Left cardiac atrium (tissue), 4 donors: ENCODE results near the gene GSTO1. TPM values are rescaled to one million over a fixed set of nuclear protein-coding genes. Genes with fewer than 3 reads are reported as not detected.

Experiments
- ATAC-seq, 2 donors: fragments of 200-7000 bp; cut with Tn5 transposase; one replicate each; pipeline ENCODE4 v1.9.1; 2020; ENCODE audit warnings: mild to moderate bottlenecking in 2 of 2, moderate library complexity in 2 of 2
- DNase-seq: peaks from one replicate; pipeline ENCODE4 v3.0.0-alpha.2; 2020
- intact Hi-C, 2 donors: fragments of 100-400 bp; cut with DNase I; formaldehyde crosslinking; loops; one replicate each; pipeline versions ENCODE4 v1.14.1 to v1.15.1; 2022 to 2023
- total RNA-seq, 2 donors: library from RNA; stranded (reverse); fragmentation: NEBNext Ultra II Directional; extraction: Animal tissue kit (Norgen Biotek cat#: 25700); gene quantifications; one replicate each; pipeline ENCODE4 v1.2.1, GENCODE V29; 2021
- donor health status: DM: no; HTN: yes; CAD: no.
- donor health status: DM: no; HTN: yes; CAD: no; lungs with severe emphysema.
- donor health status: DM: yes; HTN: yes; CAD: no.
- donor health status: Dilated cardiomyopathy.

Gene GSTO1
- total RNA-seq, 2 donors from 2014 or later, result 134 to 255 TPM

DNA sequence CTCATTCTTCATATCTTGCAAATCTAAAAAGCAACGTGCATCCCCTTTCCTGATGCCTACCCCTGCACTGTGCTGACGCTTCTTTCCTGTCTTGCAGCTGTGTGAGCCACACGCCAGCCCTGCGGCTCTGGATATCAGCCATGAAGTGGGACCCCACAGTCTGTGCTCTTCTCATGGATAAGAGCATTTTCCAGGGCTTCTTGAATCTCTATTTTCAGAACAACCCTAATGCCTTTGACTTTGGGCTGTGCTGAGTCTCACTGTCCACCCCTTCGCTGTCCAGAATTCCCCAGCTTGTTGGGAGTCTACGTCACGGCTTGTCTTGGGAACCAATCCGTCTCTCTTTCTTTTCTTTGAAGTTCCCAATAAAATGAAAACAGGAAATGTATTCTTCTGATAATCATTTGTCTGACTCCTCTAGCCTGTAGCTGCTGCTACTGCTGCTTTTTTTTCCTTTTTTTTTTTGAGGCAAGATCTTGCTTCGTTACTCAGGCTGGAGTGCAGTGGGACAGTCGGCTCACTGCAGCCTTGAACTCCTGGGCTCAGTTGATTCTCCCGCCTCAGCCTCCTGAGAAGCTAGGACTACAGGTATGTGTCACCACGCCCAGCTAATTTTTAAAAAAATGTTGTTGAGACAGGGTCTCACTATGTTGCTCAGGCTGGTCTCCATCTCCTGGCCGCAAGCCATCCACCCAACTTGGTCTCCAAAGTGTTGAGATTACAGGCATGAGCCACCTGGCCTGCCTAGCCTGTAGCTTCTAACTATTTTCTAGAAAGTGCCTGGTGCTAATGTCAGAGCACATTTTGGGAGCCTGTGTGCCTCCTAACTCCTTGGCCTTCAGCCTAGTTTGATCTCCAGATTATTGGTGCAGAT lies 44.6 kb downstream of the GSTO1 start:
- intact Hi-C loops, result loop anchor here in 1 of 2 donors (5.0 kb wide), 1 partner anchor 38 kb away; the partner anchor contains the start of gene ITPRIP
- DNase-seq (peak; percentile 64), ATAC-seq (peak; percentile 25 to 28)

DNA sequence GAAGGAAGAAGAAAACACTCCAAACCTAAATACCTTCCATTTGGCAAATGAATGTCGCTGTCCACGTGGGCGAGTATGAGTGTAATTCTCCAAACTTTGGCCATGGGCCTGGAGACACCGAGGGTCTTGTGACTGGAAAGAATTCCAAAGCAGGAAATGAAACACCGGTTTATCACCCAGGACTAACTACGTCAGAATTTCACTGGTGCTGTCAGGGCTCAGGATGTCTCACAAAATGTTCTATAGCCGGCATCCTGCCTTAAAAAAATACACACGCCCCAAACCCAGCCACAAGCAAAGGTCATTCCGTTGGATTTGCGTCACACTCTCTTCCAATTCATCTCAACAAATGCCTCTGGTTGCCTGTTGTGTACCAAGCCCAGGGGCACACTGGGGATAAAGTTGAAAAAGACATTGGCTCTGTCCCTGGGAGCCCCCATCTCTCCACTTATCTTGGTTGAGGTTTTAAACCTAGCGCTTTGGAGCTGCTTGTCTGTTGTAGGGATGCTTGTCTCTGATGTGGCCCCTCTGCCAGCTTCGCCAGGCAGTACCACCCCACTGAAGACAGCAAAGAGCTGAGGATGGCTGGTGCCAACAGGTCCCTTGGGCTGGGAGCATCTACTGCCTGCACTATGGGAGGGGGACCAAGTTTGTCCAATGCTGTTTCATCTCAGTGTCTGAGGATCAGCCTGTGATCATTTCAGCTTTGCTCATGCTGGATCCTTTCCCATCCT lies 45.5 kb downstream of the GSTO1 start:
- peak; percentile 86 for DNase-seq
- ATAC-seq, result peak; percentile 45 to 65
- intact Hi-C loops, result loop anchor here in 1 of 2 donors (2.0 kb wide), 1 partner anchor 39 kb away; the partner anchor contains the start of gene ITPRIP

DNA sequence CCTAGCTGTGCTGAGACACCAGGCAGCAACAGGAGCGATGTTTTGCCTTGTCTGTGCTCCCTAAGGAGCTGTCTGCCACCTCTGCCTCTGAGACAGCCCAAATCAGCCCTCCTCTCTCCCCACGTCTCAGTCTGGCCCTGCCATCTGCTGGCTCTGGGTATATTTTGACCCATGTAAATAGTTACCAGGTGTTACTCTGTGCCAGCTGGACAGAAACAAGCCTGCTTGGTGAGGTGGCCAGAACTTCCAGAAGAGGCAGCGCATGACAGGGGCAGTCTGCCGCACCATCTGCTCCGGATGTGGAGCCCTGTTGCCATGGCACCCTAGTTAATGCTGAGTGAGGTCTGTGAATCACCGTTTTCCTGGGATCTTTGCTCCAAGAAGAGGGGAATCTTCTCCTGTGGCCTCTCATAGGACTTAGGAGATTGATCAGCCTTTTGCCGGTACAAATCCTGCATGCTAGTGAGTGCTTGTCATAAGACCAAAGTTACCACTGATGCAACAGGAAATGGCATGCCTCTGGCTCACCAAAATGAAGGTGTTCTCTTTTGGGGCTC lies 46.1 kb downstream of the GSTO1 start:
- peak; percentile 84 for DNase-seq
- ATAC-seq, result peak; percentile 57 to 76
- intact Hi-C loops, result loop anchor here in 1 of 2 donors (2.0 kb wide), 1 partner anchor 38 kb away; the partner anchor contains the start of gene ITPRIP

DNA sequence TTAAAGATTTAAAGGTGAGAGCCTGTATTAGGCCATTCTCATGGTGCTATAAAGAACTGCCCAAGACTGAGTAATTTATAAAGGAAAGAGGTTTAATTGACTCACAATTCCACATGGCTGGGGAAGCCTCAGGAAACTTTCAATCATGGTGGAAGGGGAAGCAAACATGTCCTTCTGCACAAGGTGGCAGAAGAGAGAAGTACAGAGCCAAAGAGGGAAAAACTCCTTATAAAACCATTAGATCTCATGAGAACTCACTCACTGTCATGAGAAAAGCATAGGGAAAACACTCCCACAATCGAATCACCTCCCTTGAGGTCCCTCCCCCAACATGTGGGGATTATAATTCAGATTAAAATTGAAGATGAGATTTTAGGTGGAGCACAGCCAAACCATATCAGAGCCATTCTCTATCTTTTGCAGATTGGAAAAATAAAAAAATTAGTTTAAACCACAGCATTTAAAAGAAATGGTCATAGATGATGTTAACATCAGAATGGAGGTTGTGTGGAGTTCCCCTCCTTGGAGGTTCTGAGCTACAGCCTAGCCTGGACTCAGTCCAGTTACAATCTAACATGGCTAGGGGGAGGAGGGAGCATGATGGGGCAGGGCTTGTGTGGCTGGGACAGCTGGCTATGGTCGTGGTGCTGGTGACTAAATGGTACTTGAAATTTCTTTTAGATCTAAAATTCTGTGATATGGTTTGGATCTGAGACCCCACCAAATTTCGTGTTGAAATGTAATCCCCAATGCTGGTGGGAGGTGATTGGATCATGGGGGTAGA lies 47.4 kb downstream of the GSTO1 start:
- intact Hi-C loops, result loop anchor here in 1 of 2 donors (2.0 kb wide), 1 partner anchor 37 kb away; the partner anchor contains the start of gene ITPRIP
- DNase-seq (no peak), ATAC-seq (no peak)

DNA sequence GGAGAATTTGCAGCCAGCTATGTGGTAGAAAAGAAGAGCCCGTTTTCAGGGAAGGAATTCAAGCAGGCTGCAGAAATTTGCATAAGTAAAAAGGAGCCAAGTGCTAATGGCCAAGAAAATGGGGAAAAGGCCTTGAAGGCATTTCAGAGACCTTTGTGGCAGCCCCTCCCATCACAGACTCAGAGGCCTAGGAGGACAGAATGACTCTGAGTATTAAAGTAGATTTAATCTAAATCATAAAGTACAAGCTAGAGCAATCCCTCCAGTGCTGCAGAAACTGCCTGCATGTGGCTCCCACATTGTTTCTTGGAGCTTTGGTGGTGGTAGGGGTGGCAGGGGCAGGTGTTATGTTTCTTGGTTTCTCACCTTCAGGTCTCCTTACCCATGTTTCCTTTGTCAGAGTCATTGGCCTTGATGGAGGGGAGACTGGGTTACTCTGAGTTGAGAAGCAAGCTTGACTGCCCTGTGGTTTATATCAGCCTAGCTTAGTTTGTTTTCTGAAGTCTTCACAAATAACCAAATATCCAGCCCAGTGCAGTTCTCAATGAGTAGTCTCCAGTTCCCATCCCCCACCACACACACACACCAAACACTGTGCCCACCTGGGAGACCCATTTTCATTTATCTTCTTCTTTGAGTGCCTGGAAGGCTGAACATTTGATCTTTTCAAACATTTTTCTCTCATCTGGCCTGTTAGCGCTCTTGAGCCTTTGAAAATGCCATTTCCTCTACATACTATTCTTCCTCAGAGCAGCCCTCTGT lies 49.1 kb downstream of the GSTO1 start:
- no peak for ATAC-seq
- no peak for DNase-seq
- intact Hi-C loops, result no loop called here

DNA sequence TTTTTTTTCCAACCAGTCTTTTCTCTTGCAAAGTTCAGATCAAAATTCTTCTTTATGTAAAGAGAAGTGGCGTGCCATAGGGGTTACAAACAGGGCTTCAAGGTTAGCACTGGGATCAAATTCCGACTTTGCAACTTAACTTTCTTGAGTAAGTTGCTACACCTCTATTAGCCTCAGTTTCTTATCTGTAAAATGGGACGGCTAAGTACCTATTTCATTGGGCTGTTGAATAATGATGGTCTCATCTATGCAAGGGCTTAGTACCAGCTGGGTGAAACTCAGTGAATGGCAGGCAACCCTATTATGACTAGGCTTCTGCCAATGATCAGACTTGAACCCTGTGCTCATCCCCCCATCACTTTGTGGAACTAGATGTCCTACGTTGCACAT lies 49.7 kb downstream of the GSTO1 start:
- DNase-seq, result no peak
- no peak for ATAC-seq
- intact Hi-C loops, result no loop called here

DNA sequence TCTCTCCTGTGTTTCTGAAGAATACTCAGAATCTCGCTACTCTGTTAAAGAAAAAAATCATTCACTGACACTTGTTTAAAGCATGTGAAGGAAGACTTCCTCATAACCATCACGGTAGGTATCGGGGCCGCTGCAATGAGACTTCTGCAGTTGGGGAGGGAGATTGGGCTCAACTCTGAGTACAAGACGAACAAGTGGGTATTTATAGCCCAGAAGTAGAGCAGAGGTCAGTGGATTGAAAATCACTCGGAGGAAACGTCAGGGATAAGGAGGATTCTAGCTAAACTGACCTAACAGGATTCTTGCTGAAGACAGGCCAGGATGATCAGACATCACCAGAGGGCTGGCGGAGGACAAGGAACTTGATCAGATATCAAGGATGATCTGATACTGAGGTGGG lies 50.2 kb downstream of the GSTO1 start:
- intact Hi-C loops, result no loop called here
- no peak for DNase-seq
- peak in 1 of 2 donors; percentile 44 for ATAC-seq

DNA sequence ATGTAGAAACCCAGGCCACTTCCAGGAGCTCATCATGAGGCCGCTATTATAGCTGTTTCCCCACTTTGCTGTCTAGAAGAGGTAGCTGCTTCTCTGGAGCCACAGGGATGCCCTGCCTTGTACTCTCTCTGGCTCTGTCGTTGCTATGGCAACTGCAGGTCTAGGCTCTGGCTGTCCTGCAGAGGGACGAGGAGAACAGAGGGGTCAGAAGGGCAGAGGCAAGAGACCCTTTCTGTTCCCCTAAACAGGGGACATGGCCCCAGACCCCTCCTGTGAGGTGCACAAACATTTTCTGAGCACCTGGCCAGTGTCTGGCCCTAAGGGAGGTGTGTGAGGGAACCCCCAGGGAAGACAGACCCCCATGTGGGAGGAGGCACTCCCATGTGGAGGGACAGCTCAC lies 52.2 kb downstream of the GSTO1 start:
- intact Hi-C loops, result no loop called here
- ATAC-seq (no peak), DNase-seq (no peak)

DNA sequence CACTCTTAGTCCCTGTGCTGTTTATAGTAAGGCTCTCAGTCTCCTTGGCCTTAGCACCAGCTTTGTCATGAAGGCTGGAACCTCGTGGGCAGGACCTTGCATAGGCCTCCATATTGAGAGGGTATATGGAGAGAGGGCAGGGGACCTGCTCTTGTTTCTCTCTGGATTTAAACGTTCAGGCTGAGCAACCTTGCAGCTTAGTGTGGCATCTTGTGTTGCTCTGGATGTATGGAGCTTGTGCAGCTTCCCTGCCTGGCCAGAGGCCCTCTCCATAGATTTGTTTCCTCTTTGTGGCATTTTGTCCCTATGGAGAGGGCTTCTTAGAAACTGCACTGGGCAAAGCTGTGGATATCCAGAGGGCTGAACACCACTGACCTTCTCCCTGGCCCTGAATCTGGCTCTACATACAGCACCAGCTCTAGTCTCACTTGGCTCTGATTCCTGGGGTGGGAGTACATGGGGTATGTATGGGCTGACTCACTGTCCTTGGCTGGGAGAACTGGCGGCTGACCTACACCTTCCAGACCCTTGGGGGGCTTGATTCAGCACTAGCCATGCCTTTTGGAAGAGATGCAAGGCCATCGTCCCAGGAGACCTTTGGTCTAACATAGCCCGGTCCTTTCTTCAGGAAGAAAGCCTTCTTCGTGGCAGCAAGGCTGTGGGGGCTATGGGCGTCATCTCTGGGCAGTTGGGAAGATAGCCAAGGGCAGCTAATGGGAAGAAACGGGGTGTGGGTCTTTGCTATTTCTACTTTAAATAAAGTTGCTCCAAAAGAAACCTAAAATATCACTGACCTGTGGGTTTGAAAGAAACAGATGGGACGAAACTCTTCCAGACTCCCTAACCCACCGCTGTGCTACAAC lies 53.1 kb downstream of the GSTO1 start:
- no peak for DNase-seq
- intact Hi-C loops, result no loop called here
- ATAC-seq, result no peak

DNA sequence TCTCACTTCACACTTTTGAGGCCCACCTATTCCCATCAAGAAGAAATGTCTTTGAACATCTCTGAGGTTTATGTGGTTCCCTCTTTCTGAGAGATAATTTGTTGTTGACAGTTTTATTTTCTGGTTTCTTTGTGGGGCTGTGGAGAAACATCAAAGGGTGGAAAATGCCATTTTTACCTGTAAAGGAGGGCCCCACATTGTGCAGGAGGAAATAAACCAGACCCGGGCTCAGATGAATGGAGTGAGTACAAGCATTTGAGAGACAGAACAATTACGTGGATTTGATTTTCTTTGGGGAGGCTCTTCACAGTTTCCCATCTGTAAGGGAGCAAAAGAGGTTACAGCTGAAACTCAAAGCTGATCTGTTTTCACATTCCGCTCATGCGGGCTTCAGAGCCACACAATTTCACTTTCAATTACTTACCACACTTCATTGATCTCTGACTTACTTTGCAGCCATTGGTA lies 53.8 kb downstream of the GSTO1 start:
- DNase-seq (no peak), ATAC-seq (no peak)
- intact Hi-C loops, result no loop called here

DNA sequence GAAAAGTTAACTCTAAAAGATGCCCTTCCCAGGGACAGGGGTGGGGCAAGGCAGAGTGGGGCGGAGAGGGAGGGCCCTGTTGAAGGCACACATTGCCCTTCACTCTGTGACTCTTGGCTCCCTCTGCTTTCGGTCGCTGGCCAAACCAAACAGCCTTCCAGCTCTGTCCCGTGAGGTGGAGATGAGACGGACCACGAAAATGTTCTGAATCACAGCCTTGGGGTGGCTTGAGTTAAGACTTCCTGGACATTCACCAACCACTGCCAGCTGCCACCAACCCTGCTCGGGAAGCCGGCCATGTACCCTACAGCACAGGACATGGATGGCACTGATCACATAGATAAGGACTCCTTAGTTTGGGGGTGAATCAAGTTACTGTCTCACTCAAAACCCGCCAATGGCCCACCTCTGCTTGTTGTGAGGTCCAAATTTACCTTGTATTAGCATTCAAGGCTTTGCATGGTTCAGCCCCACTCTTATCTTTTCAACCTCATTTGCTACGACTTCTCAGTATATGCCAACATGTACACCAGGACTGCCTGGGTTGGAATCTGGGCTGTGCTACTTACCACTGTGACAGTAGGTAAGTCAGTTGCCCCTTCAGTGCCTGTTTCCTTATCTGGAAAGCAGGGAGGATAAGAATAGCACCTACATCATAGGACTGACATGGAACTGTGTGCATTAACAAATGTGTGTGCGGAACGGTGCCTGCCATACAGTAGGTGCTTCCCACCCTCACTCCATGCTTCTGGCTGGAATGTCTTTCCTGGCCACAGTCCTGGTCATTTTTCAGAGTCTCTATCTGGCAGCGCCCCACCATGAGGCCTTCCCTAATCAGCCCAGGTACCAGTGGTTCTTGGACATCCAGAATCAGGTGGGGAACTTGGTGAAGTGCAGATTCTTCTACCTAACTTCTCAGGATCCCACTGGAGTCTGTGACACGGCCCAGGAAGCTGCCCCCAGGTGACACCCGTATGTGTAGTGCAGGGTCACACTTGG lies 55.6 kb downstream of the GSTO1 start:
- ATAC-seq (peak; percentile 81 to 87), DNase-seq (peak; percentile 86)
- intact Hi-C loops, result loop anchor here in 1 of 2 donors (2.0 kb wide), 1 partner anchor 17 kb away; no protein-coding TSS in a partner anchor

DNA sequence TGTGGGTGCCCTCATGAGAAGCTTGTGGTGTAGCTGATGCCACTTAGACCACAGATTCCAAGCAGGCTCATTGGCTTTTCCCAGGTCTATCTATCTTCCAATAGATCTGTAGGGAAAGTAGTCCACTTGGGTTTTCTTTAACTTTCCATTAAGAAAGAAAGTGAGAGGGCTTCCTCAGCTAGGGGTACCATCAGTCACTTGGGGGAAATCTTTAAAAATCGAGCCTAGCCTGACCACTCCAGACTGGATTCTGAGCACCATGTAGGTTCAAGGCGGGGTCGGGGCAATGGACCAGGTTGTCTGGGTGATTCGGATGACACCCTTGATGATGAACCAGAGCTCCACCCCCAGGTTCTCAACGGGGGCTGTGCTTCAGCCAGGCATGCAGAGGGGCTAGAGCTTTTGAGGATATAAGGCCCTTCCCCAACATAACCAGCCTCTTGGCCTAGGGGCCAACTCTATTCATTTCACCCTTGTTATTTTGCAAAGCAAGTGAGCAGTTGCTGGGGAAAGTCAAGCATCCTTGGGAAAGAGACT lies 56.6 kb downstream of the GSTO1 start:
- no peak for ATAC-seq
- intact Hi-C loops, result loop anchor here in 1 of 2 donors (2.0 kb wide), 1 partner anchor 16 kb away; no protein-coding TSS in a partner anchor
- no peak for DNase-seq

DNA sequence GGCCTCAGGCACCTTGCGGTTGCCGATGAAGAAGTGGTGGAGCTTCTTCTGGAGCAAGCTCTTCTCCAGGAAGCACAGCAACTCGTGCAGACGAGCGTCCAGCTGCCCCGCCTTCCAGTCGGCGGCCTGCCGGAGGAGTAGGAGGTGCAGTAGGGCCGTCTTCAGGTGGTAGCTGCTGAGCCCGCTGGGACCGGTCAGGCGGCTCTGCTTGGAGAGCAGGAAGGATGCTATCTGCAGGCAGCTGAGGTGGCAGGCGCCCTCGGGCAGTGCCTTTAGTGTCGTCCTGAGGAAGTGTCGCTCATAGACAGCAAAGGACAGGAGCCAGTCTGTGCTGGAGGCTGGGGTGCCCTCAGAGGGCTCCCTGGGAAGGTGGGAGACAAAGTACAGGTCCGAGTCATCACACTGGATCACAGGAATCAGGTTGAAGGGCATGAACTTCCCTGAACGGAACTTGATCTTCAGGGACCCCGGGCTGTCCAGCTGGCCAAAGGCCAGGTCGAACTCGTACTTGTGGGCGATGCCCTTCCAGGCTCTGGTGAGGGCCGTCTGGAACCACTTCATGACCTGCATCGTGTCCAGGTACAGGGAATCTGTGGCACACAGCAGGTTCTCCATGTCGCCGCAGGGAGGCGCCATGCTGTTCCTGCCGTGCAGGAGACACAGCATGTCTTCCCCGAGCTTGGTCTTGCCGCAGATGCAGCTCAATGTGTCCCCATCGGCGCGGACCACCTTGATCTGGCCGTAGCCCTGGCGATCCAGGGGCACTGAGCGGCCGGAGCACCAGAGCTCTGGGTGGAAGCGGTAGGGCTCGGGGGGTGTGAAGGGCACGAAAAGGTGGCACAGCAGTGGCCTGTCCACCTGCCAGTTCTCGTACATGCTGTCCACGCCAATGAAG lies 60.1 kb downstream of the GSTO1 start:
- intact Hi-C loops, result no loop called here
- DNase-seq (no peak), ATAC-seq (no peak)

DNA sequence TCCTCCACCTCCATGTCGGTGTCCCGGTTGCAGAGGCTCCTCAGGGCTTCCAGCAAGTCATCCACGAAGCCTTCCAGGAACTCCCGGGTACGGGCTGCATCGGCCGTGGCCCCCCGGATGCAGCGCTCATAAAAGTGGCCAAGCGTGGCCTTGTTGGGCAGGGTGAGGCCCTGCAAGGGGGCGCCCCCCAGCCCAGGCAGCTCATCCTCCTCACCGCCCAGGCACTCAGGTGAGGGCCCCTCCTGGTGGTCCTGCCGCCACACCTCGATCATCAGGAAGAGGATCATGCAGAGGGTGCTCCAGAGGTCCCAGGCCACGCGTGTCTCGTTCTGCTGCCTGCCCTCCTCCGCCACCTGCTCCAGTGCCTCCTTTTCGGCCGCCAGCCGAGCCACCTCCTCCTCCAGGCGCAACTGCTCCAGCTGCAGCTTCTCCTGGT lies 60.8 kb downstream of the GSTO1 start:
- no peak for ATAC-seq
- no peak for DNase-seq

More for the DNA sequence above, 60.8 kb downstream of the GSTO1 start:
- intact Hi-C loops, result no loop called here
